ENCODE results near the gene ZCCHC14.

DNA sequence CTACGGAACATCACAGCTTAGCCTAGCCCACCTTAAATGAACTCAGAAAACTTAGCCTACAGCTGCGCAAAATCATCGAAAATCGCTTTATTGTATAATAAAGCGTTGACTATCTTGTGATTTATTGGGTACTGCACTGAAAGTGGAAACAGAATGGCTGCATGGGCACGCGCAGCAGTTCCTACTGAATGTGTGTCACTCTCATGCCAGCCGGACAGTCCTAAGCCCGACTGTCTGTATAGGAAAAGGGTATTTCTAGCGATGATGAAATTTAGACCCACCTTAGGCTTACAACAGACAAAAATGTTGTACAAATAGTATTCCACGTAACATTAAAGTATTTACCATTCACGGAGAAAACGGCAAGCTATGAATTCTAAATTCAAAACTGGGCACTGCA, 118.5 kb downstream of the ZCCHC14 start:
- TF ChIP-seq, protein P1, sequence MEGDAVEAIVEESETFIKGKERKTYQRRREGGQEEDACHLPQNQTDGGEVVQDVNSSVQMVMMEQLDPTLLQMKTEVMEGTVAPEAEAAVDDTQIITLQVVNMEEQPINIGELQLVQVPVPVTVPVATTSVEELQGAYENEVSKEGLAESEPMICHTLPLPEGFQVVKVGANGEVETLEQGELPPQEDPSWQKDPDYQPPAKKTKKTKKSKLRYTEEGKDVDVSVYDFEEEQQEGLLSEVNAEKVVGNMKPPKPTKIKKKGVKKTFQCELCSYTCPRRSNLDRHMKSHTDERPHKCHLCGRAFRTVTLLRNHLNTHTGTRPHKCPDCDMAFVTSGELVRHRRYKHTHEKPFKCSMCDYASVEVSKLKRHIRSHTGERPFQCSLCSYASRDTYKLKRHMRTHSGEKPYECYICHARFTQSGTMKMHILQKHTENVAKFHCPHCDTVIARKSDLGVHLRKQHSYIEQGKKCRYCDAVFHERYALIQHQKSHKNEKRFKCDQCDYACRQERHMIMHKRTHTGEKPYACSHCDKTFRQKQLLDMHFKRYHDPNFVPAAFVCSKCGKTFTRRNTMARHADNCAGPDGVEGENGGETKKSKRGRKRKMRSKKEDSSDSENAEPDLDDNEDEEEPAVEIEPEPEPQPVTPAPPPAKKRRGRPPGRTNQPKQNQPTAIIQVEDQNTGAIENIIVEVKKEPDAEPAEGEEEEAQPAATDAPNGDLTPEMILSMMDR (IDR thresholded peaks at IDR 0.05; ENCODE audit: insufficient read depth, low read depth, low read length) = no peak
- TF ChIP-seq EZH2 (IDR thresholded peaks at IDR 0.05; ENCODE audit: insufficient read depth, low read length) = no peak
